Nucleus accumbens (tissue), 56 donors: ENCODE measurements around the gene GOLGA8M.
"Not testable (repeated sequence)": the region's sequence is repeated elsewhere in the genome, so short reads cannot be mapped to it uniquely, and the experiment has no call there.

ENCODE experiments used
- DNase-seq, 56 donors: peaks; one replicate each; lab custom pipeline; 2025; lab: John Stamatoyannopoulos, UW

The GOLGA8M gene

GRCh38 chr15:28664575-28664974, 47.6 kb downstream of the GOLGA8M start:
- DNase-seq = not testable (repeated sequence)

- not testable (repeated sequence) for DNase-seq
These were observed 48.5 kb downstream of the GOLGA8M start for GRCh38 chr15:28663717-28664116.

GRCh38 chr15:28660750-28661149, 51.5 kb downstream of the GOLGA8M start:
- DNase-seq = not testable (repeated sequence)

- DNase-seq = not testable (repeated sequence)
These were observed 56.2 kb downstream of the GOLGA8M start for GRCh38 chr15:28656018-28656360.

- DNase-seq = not testable (repeated sequence)
These were observed 56.7 kb downstream of the GOLGA8M start for GRCh38 chr15:28655329-28656017.

GRCh38 chr15:28654194-28654593, 58.0 kb downstream of the GOLGA8M start:
- DNase-seq = not testable (repeated sequence)

GRCh38 chr15:28652538-28652937, 59.7 kb downstream of the GOLGA8M start:
- not testable (repeated sequence) for DNase-seq
